Stimulated activated CD8-positive, alpha-beta memory T cell treated with anti-CD3 and anti-CD28 coated beads, Interleukin-2, amount 100 ng/mL, for 48 hours (primary cell): ENCODE measurements around the gene FMNL1.

Source experiments
- DNase-seq, 2 donors: peaks; one replicate each; pipeline ENCODE4 v3.0.0-alpha.2; 2020; ENCODE audit warnings: low read depth in 2 of 2

FMNL1 gene

DNA sequence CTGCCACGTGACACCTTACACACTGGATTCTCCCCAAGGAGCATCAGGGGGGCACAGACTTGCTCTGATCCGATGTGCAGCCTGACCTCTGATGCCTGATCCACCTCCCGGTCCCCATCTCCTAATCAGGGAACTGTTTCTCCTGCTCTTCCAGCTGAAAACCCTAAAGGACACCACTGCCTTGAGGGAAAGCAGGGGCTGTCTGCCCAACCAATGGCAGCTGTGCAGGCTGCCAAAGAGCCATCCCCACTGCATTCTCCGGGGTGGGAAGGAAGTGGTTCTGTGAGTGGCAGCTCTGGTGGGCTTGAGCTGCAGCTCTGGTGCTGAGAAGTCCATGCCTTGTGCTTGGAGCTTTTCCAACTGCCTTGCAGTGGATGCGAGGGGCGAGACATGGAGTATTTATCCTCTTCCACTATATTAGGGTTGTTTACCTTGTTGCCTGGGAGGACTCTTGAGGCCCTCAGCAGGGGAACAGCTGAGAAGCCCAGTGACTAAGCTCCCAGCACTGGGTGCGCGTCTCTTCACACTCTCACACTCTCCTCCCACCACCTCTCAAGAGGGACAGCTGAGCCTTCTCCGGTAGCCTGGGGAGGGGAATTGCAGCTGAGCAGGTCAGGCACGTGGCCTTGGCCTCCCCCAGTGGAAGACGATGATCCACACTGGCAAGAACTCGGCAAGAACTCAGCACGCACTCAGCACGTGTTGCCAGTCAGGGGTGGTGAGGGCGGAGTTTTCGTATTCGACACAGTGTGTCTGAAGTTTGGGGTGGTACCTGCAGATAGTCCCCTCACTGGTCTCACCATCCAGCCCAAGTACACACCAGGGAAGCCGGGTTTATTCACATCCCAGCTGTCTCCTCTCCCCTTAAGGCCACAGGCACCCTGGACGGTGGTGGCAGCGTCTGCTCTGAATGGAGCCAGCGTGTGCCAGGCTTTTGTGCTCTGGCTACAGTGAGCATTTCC is 61.3 kb downstream of the FMNL1 start:
- DNase-seq: no peak

DNA sequence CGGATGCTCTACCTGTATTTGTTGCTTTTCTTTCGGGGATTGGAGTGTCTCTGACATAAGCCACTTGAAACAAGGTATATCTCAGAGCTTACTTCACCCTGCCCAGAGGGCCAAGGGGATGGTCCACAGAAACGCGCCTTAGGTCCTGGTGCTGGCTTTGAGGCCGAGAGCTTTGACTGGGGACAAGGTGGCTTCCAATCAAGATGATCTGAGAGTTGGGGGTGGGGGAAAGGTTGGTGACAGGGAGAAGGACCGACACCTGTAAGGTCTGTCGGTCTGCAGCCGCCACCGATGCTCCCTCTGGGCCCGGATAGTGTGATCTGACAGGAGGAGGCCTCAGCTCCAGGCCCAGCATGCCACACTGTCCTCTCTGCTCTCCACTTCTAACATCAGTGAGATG is 62.0 kb downstream of the FMNL1 start:
- DNase-seq: no peak

DNA sequence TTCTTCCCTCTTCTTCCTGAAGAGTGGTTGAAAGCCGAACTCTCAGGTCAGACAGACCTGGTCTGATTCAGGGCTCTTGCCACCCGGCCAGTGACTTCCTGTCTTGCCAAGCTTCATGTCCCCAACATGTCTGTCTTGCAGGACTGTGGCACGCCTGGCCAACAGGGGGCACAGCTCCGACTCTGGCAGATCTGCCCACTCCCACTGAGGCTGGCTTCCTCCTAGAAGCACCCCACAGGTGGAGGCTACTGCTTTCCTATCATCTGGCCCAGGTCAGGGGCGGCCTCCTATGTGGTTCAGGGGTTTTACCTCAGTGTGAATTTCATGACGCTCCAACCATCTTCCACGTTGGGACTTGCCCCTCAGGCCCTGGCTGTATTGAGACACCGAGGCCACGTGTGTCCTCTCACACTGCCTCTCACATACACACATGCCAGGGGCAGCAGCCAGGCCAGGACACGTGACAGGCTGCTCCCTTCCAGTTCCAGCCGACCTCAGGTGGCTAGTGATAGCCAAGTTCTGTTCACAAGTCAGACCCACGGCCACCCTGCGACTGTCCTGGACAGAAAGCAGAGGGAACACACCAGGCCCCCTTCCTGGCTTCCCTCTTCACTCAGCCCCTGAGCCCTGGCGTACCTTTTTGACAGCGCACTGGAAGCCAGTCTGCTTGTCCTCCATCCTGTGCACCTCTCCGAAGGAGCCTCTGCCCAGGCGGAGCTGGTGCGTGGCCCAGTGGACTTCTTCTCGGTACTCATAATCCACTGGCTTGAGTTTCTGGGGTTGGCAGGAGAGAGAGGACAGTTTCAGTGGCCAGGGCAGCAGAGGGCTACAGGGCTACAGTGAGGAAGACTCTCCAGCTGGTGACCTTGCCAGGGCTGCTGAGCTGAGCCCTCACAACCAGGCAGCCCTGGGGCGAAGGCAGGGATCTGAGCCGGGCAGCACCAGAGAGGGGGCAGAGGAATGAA is 62.8 kb downstream of the FMNL1 start:
- peak in 1 of 2 donors; percentile 39 for DNase-seq

DNA sequence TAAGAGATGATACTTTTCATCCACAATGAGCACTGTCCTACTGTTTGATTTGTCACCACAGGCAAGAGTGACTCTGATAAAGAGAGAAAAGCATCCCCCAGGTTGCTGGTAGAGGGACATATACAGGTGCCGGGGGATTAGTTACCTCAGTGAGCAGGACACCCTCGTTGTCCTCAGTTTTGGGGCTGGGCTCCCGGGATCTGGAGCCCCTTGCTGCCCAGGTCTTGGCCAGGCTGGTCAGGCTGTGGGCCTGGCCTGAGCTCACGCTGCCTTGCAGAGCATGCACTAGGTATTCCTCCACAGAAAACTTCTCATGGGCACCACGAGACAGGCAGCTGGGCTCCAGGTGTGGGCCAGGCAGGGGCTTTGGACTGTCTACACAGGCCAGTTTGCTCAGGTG is 64.6 kb downstream of the FMNL1 start:
- no peak for DNase-seq

DNA sequence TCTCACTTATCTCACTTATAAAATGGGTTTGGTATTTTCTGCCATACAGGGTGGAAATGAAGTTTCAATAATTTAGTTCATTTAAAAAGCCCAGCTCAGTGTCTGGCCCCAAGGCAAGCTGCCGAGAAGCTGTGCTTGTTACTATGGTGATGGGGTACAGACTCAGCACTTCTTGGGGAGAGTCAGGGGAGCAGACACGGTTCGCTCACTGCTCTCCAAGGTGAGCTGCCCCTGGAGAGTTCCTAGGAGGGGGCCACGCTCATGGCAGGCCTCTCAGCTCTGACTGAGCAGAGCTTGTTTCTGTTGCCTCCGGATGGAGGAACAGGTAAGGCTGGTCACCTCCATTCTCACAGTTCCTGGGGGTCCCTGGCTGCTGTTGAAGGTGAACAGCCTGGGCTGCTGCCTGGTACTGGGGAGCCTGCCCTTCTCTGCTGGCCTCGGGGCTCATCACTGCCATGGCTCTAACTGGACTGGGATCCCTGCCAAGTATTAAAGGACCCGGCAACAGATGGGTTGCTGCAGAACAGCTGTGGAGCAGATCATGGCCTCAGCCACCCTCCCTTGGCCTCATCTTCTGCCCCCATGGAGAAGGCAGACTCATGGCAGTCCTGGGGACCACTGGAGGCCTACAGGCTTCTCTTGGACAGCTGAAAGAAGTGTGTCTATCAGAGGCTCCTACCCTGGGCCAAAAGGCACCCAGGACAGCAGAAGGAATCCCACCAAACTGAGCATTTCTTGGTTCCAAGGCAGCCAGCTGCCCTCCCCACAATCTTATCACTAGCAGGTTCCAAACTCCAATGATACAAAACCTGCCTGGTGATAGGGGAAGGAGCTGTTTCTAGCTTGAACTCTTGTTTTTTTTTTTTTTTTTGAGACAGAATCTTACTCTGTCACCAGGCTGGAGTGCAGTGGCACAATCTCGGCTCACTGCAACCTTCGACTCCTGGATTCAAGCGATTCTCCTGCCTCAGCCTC is 66.1 kb downstream of the FMNL1 start:
- DNase-seq: no peak

DNA sequence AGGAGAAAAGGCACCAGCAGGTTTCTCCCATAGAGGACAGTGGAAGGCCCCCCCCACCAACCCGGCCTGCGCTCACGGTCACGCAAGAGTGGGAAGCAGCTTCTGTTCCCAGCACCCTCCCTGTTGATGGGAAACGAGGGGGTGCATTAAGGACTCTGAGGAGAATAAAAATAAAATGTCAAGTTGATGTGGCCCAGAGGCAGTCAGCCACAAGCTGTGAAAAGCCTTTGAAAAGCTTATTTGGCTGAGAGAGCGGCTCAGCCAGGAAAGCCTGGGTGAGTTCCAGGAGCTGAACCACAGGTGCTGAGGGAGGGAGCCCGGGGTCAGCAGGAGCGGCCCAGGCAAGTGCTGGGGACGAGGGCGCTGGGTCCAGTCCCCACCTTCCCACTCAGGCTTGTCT is 67.1 kb downstream of the FMNL1 start:
- no peak for DNase-seq

DNA sequence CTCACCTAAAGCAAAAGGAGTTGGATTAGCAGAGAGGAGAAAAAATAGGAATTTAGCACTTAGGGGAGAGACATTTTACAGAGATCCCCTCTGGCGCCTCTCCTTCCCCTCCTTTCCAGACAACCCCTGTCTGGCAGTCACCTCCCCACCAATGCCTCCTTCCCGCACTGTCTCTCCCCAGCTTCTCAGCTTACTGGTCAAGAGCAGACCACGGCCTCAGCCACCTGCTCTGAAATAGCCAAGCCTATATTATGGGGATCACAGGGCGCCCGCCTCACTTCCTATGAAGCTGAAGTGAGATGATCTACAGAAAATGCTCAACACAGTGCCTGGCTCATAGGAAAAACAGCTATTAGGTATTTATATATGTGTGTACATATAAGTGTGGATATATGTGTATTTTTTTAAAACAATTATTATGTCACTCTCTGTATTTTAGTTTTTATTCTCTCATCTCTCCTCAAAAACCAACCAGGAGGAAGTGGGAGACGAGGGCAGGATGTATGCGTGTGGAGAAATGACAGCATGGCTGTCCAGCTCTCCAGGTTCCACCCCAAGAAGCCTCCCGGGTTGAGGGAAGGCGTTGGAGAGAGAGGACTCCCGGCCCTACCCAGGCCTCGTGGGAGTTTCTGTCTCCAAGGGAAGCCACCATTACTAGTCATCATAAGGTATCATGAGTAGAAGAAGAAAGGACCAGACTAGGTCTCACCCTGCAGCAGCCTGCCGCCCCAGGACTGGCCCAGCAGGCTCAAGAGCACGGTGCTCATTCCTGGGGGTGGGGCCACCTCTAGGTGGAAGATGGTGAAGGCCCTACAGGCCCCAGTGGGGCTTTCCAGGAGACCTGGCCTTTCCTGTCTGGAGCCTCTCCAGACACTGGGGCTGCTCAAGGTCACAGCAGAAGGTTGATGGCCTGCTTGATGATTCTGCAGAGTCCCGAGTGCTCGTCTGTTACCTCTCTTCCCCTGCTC is 67.9 kb downstream of the FMNL1 start:
- DNase-seq: no peak

DNA sequence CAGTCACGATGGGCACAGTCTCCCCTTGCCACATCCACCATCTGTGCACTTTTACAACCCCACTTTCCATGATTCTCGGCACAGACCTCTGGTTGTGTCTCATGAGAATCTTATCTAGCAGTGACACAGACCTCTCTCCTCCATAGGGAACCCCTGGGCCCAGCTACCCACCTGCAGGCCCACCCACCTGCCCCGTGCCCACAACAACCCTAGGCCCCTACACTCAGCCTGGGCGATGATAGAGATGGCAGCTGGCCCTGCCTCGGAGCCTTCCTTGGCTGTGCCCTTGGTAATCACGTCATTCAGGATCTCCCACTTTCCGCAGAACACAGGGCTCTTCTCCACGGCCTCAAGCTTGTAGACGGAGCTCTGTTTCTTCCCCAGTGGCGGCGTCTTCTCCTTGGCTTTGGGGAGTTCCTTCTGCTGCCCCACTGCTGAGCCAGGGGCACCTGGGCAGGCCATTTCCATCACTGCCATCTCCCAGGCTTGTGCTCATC is 68.6 kb downstream of the FMNL1 start:
- DNase-seq: no peak

DNA sequence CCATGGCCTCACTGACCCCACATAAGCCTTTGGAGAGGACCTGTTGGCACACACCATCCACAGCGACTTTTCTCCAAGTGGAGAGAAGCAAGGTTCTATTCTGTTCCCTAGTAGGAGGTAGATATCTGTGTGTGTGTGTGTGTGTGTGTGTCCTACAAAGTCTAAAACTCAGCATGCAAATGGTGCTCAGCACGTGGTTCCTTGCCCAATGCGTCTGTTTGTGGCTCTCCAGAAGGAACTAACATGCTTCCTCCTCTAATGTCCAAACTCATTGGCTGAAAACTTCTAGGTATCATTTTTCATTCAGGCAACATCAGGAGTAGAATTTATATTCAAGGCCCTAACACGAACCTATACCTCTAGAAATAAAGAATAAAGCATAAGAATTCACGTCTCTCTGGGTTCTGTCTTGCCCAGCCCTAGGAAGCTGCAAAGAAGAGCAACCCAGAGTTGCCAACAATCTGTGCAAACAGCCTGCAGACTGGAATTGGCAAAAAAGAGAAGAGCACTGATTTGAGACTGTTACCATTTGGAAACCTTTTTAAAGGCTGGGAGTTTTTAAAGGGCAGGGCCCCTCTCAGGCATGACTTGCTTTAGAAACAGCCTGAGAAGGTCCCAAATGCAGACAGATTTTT is 69.6 kb downstream of the FMNL1 start:
- no peak for DNase-seq

DNA sequence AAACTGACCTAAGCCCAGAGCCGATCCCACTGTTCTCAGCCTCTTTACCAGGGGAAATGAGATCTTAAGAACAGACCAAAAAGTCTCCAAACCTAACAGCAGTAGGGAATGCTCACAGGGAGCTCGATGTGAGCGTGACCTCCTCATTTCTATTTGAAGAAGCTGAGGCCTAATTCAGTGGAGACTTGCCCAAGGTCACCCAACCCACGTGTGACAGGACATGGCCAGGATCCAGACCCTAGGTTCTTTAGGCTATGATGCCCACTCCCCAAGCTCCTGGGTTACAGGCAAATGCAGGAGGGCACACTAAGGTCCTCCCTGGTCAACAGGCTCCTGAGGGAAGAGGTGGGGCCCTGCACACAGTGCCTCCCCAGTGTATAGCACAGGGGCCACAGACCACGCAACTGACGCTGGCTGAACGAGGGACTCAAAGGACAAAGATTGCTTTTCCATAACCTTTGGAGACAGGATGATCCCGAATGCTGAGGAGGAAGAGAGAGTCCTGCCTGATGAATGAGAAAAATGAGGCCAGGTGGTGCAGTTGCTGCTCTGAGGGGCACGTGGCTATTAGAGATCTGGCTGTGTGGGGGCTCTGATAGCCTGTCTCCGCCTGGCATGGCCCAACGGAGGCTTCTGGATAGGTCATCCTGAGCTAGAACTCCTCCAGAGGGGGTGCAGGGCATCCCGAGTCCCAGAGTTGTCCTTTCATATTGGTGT is 71.2 kb downstream of the FMNL1 start:
- no peak for DNase-seq

DNA sequence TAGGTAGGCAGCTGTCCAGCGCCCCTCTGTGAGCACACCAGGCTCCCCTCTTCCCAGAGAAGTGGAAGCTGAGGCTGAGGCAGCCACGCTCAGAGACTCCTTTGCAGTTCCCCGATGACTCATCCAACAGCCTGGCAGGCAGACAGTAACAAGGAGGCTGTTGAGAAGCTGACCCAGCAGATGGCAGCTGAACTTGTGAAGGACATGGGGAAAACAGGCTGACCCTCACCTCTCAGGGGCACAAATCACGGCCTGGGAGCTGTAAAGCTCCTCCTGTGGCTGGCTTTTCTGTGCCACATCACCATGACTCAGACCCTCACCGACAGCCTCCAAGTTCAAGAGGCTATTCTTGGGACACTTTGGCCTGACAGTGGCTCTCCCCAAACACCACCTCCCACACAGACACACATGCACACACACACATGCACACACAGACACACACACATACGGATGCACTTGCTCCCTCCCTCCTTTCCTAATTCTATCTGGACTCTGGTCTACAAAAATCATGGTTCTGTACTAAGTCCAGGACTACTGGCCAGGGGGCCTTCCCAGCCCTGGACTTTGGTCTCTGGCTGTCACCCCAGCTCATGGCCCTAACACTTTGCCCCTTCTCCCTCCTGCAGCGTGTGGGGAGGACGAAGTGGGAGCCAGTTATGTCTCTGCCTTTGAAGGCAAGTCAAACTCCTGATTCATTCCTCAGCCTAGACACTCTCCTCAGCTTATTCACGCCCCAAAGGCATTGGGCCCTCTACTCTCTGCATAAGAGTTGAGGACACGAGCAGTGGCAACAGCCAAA is 71.9 kb downstream of the FMNL1 start:
- DNase-seq: no peak

DNA sequence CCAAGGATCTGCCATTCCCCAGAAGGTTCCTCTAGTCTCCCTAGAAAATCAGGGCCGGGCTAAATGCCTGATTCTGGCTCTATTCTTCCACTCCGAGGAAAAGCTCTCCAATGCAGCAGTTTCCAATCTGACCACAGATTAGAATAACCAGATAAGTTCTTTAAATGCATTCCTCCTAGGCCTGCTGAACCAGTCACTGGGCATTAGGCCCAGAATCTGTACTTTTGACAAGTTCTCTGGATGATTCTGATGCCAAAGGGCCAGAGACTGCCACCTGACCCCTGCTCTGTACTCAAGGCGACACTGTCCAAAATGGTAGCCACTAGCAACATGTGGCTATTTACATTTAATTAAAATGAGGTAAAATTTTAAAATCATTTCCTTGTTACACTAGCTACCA is 72.8 kb downstream of the FMNL1 start:
- no peak for DNase-seq

DNA sequence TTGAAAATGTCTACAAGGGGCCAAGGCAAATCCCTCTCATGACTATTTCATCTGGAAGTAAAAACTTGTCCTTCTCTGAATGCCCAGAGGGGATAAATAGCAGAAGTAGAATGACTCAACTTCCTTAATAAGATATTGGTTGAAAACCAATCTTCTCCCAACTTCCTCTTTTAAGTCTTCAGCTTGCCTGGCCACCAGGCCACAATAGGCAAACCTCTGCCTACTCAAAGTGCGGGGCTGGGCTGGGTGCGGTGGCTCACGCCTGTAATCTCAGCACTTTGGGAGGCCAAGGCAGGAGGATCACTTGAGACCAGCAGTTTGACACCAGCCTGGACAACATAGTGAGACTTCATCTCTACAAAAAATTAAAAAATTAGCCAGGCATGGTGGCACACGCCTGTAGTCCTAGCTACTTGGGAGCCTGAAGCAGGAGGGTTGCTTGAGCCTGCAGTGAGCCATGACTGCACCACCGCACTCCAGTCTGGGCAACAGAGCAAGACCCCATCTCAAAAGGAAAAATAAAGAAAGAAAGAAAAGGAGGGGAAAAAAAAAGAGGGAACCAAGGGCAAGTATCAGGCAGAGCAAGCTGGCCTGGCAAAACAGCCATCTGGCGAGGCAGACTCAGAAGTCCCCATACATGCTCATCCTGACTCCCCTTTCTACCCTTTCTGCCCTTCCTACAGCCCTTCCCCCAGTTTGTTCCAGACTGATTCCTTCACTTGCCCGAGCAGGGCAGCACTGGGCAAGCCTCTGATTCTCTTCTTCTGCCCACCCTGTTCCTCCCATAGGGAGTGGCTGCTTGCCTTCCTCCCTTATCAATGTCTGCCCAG is 74.5 kb downstream of the FMNL1 start:
- no peak for DNase-seq

DNA sequence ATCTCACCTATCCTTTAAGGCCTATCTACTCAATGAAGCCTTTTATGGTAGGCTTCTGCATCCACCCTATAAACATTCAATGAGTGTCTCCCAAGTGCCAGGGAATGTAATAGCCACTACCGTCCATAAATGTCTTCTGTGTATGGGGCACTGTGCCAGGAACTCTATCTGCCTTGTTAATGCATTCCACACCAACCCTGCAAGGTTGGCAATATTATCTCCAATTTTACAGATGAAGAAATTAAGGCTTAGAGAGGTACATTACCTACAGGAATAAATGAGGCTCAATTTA is 75.1 kb downstream of the FMNL1 start:
- DNase-seq: no peak
